CD4-positive, alpha-beta T cell treated with Interleukin-2 at 100 ng/mL for 4 hours (primary cell): ENCODE measurements around the gene TEX26.
"Not testable (repeated sequence)": the region's sequence is repeated elsewhere in the genome, so short reads cannot be mapped to it uniquely, and the experiment has no call there.

Experiments
- DNase-seq: peaks from one replicate; pipeline ENCODE4 v3.0.0-alpha.2; 2020; ENCODE audit warnings: low spot score

The TEX26 gene

DNA sequence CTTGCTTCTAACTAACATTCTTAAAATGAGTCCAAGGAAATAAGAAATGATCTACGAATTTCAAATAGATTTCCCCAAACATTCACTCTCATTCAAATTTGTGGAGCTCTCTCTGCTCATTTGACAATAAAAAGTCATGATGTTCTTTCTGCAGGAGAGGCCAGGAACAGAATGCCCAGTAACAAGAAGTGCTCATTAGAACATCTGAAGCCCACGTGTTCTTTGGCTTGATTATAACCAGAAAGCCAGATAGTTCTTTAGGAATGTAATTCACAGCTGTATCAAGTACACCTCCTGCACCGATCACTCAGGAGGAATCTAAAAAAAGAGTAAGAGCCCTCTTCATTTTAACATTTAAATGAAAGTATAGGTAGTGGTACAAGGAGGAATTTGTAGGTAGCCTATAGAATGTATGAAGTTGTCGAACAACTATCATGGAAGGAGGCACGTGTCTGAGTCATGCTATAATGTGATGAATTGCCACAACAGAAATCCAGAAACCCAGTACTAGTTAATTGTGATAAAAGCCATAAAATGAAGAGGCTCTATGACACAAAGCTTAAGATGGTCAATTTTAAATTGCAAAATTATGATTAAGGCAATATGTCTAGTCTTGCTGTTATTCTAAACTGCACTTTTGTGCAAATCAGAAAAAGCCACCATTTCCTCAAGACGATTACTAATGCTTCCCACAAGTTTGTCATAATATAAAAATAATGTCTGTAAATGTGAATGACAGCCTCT is 13.6 kb upstream of the TEX26 start:
- DNase-seq: no peak

GRCh38 chr13:30920162-30920909 is 12.1 kb upstream of the TEX26 start:
- no peak for DNase-seq

DNA sequence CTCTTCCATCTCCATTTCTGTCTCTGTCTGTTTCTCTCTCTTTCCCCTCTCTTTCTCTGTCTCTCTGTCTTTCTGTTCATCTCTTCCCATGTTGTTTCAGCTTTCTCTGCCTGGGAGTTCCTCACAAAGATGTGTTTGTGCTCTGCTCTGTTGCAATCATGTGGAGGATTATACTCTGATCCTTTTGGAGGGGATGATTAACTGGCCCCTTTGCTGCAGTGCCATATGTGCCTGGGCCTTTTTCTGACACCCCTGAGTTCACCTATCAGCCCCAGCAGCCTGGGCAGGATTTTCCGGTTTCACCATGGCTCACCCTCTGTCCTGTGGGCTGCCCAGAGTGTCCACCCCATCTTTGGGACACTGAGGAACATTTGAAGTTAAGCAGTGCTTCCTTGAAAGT is 9.0 kb upstream of the TEX26 start:
- DNase-seq: no peak

GRCh38 chr13:30924721-30925120 is 7.7 kb upstream of the TEX26 start:
- no peak for DNase-seq

DNA sequence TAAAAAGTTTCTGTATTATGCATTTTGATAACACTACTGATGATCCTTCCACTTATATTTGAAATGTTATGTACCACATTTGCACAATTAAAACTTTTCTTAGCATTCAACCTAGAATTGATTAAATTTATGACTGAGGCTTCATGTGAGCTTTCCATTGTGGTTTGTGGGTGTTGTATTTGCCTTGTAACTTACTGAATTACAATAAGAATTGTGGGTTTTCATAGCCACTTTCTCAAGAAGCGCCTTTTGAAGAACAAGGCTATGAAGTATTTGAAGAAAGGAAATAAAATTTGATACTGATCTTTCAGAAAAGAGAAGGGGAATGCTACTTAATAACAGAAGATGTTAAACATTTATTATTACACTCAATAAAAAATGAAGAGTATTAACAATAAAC is 7.0 kb upstream of the TEX26 start:
- no peak for DNase-seq

DNA sequence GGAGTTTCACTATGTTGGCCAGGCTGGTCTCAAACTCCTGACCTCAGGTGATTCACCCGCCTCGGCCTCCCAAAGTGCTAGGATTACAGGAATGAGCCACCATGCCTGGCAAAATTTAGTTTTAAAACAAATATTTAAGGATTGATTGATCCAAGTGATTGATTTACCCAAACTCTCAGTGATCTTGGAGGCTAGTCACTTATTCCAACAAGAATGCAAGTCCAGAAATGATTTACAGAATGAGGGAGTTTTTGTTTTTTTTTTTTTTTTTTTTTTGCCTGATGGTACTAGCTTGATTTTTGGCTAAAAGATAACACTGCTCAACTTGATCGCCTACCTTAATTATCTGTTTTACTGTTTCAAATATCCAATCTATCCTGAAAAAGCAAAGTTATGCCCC is 5.7 kb upstream of the TEX26 start:
- no peak for DNase-seq

- DNase-seq: not testable (repeated sequence)
These were observed 5.3 kb upstream of the TEX26 start for GRCh38 chr13:30927188-30927587.

DNA sequence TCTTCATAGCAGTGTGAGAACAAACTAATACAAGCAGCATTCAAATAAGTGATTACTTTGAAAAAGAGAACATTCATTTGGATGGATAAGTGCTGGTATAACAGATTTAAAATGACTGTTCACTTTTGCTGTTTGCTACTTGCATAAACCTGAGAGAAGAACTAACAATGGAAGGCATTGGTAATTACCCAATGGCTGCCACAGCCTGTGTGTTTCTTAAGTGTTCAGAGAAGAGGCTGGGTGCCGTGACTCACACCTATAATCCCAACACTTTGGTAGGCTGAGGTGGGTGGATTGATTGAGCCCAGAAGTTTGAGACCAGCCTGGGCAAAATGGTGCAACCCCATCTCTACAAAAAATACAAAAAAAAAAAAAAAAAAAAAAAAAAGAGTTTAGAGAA is 4.9 kb upstream of the TEX26 start:
- DNase-seq: no peak

DNA sequence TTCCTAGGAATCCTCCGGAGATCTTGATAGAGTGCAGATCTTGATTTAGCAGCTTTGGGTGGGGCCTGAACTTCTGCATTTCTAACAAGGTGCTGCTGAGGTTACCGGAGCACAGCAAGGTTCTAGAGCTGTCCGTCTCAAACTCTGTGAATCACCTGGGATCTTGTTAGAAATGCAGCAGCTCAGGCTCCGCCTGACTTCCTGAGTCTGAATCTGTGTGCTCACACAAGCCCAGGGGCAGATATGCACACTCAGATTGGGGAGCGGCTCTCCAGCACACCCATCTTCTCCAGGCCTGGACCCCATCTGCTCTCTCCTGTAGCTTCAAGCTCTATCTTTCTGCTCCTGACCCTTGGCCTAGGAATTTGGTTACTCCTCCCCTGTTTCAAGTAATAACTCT is 3.5 kb upstream of the TEX26 start:
- DNase-seq: no peak

DNA sequence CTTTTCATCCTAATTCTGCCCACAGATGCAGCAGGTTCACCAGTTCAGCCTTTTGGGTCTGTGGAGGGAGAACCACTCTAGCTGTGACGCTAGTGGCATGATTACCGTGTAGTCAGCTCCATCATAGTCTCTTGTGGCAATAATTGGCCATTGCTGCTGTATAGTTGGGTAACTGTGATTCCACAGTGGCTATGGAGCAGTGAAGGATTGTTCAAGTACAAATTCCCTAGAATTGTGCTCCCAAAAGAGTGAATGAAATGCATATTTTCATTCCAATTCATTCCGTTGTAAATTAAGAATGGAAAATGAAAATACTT is 856 bp downstream of the TEX26 start:
- DNase-seq: no peak

DNA sequence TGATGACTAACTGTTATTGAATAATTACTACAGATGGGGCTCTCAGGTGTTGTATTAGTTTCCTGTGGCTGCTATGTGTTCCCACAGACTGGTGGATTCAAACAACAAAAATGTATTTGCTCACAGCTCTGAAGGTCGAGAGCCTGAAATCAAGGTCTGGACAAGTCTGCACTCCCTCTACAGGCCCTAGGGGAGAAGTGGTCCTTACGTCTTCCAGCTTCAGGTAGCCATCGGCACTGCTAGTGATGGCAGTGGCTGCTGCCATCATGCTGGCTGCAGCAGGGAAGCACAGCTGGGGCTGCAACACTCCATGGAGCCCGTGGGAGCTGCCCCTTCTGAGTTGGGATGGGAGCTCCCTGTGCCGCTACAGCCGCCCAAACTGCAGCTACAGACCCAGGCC is 1.9 kb downstream of the TEX26 start:
- no peak for DNase-seq

DNA sequence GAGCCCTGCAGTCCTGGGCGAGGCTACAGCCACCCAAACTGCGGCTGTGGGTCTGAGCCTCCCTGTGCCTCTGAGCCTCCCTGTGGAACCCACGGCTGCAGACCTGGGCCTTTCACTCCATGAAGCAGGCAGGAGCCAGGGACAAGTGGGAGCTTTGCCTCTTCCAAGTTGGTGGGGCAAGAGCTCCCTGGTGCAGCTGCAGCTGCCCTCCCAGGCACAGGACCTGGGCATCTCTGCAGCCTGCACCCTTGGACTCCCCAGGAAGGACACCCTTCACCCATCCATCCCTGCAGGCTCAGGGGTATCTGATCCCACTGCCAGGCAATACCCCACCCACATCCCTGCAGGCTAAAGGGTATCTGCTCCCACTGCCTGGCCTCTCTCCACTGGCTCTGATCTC is 2.3 kb downstream of the TEX26 start:
- DNase-seq: no peak

GRCh38 chr13:30936971-30937370 is 4.5 kb downstream of the TEX26 start:
- no peak for DNase-seq

DNA sequence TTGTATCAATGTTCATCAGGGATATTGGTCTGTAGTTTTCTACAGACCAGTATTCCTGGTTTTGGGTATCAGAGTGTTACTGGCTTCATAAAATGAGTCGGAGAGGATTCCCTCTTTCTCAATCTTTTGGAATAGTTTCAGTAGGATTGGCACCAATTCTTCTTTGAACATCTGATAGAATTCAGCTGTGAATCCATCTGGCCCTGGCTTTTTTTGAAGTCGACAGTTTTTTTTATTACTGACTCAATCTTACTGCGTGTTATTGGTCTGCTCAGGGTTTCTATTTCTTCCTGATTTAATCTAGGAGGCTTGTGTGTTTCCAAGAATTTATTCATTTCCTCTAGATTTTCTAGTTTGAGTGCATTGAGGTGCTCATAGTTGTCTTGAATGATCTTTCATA is 11.4 kb downstream of the TEX26 start:
- DNase-seq: no peak

DNA sequence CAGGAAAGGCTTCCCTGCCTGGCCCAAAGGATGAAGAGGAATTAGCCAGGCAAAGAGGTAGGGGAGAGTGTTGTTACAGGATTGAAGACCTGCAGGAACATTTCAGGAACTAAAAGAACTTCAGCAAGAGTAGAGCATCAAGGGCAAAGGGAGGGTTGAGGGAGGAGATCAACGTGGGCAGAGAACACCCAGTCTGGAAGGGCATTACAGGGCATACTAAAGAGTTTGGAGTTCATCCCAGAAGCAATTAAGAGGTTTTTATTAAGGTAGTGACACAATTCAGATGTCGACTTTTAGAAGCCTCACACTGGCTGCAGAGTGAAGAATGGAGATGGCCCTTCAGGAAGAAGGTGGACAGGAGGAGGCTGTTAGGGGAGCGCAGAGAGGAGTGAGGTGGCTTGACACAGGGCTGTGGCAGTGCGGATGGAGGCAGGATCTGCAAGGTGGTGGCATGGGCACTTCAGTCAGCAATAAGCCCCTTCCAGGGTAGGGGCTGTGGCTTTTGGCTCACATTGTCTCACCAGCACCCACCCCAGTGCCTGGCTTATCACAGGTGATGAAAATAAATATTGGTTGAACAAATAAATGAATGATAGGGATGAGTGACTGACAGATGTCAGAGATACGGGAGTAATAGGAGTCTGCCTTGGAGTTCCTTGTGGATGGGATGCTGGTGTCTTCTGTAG is 24.9 kb downstream of the TEX26 start:
- DNase-seq: no peak

DNA sequence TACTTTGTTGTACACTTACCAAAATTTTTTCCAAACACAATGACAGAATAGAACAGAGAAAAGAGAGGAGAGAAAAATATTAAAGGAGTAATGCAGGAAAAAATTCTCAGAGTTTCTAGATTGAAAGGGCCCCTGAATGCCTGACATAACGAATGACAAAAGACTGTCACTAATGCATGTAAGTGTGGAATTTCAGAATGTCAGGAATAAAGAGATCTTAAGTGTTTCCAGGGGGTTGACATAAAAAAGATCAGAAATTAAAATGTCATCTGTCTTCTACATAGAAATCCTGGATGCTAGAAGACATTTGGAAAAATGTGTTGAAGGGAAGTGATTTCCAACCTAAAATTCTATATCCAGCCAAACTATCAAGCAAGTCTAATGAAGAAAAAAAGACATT is 27.2 kb downstream of the TEX26 start:
- no peak for DNase-seq

DNA sequence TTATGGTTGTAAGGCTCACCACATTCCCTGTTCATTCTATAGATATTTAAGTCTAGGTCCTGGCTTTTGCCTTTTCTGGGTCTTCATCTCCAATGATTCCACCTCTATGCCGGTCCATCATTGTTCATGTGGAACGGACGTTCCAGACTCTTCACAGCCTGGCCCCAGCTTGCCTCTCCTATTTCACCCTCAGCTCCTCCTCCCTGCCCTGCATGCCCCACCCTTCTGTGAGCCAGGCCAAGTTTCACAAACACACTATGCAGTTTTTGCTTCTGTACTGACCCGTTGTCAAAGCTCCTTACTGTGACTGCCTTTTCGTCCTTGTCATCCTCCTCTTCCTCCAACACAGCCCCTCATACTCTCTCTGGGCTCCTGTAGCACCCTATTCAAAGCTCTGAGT is 31.3 kb downstream of the TEX26 start:
- no peak for DNase-seq

GRCh38 chr13:30965380-30965779 is 32.9 kb downstream of the TEX26 start:
- DNase-seq: no peak

GRCh38 chr13:30966101-30966500 is 33.6 kb downstream of the TEX26 start:
- DNase-seq: no peak

- DNase-seq: no peak
These were observed 36.4 kb downstream of the TEX26 start for GRCh38 chr13:30968846-30969245.

DNA sequence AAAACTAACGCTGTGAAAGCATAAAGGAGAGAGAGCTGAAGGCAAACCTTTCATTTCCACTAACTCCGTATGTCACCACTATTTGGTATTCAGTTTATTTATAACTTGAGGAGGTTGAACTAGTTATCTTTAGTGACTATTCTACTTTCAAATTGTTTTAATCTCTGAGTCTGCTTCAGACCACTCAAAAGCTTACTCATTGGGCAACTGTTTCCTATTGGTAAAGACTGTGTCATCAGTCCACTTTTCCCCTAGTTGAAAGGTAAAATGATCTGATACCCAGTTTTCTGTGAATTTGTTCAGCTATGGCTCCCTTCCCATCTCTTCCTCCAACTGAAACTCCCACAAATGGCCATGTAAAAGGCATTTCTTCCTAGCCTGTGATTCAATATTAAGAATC is 39.1 kb downstream of the TEX26 start:
- no peak for DNase-seq

DNA sequence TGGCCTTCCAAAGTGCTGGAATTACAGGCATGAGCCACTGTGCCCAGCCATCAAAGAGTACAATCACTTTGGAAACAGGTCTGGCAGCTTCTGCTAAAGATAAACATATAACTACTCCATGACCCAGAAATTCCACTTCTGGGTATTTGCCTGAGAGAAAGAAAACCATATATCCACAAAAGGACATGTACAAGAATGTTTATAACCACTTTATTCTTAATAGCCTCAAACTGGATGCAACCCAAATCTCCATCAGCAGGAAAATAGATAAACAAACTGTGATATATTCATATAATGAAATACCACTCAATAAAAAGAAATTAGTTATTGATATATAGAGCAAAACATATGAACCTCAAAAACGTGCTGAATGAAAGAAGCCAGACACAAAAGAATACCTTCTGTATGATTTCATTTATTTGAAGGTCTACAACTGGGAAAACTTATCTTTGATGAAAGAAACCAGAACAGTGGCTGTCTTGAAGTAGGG is 40.5 kb downstream of the TEX26 start:
- DNase-seq: no peak

- no peak for DNase-seq
These were observed 41.9 kb downstream of the TEX26 start for GRCh38 chr13:30974350-30974749.
